Thymus (tissue), 11 donors: ENCODE measurements around the gene UGT1A6. TPM values are rescaled to one million over a fixed set of nuclear protein-coding genes. Genes with fewer than 3 reads are reported as not detected.

Source experiments
- DNase-seq, 9 donors: peaks; one replicate each; pipeline ENCODE4 v3.0.0-alpha.2; 2013; ENCODE audit warnings: low spot score in 9 of 9, low read depth in 6 of 9, missing footprints in 1 of 9
- H3K27ac ChIP-seq, 2 donors: one replicate each; pipeline ENCODE4 v1.5.1; 2013; ENCODE audit warnings: control low read depth in 1 of 2, low read depth in 1 of 2, low read length in 1 of 2, mild to moderate bottlenecking in 1 of 2, moderate library complexity in 1 of 2
- H3K27me3 ChIP-seq, 2 donors: one replicate each; pipeline ENCODE4 v1.5.1; 2013; ENCODE audit warnings: low read length in 1 of 2; ENCODE audit not compliant: control insufficient read depth in 2 of 2, insufficient read depth in 1 of 2
- H3K36me3 ChIP-seq, 2 donors: one replicate each; pipeline ENCODE4 v1.5.1; 2013; ENCODE audit warnings: low read length in 1 of 2, mild to moderate bottlenecking in 1 of 2, moderate library complexity in 1 of 2; ENCODE audit not compliant: control insufficient read depth in 2 of 2, insufficient read depth in 2 of 2
- H3K4me1 ChIP-seq, 2 donors: one replicate each; pipeline ENCODE4 v1.5.1; 2013; ENCODE audit warnings: low read length in 2 of 2; ENCODE audit not compliant: control insufficient read depth in 2 of 2, insufficient read depth in 2 of 2
- H3K4me3 ChIP-seq, 2 donors: one replicate each; pipeline ENCODE4 v1.5.1; 2013; ENCODE audit warnings: low read length in 2 of 2, control low read depth in 1 of 2, mild to moderate bottlenecking in 1 of 2
- H3K9me3 ChIP-seq, 2 donors: one replicate each; pipeline ENCODE4 v1.5.1; 2013; ENCODE audit warnings: low read length in 1 of 2, mild to moderate bottlenecking in 1 of 2; ENCODE audit not compliant: control insufficient read depth in 2 of 2, insufficient read depth in 1 of 2
- WGBS: extraction: QIAGEN DNeasy Blood & Tissue Kit; methylation state at CpG from one replicate; pipeline ENCODE4 v1.1.7; 2013; 5-methylcytosine and 5-hydroxymethylcytosine counted together
- polyA plus RNA-seq: library from polyadenylated mRNA; stranded (reverse); fragments of 200-250 nt; gene quantifications from one replicate; pipeline ENCODE4 v1.2.3, GENCODE V29; 2013
- total RNA-seq: library from RNA; stranded (reverse); fragments of 120-200 nt; gene quantifications from one replicate; pipeline ENCODE4 v1.2.4, GENCODE V29; 2013
- donor health status: healthy.

The UGT1A6 gene
- total and polyA plus RNA-seq, 2 donors: 1.1 to 4.5 TPM

- Histone ChIP-seq H3K27ac (no peak overlapping the region), H3K36me3 (no peaks in the 10 kb centered on the region), H3K4me1 (no peaks in the 10 kb centered on the region), H3K4me3 (no peak overlapping the region), H3K27me3 (no peaks in the 10 kb centered on the region), H3K9me3 (peaks cover 0 to 9% of the 10 kb centered on the region in 2 donors)
- WGBS: 94% methylated on average over 44 of the region's 44 CpGs
- no peak for DNase-seq
Observed at GRCh38 chr2:233754872-233755611, 62.4 kb downstream of the UGT1A6 start.

GRCh38 chr2:233756429-233757081, 63.9 kb downstream of the UGT1A6 start:
- no peaks in the 10 kb centered on the region for H3K4me1 ChIP-seq
- H3K9me3 ChIP-seq: no peaks in the 10 kb centered on the region
- no peaks in the 10 kb centered on the region for H3K27me3 ChIP-seq
- H3K4me3 ChIP-seq: no peak overlapping the region
- 91% methylated on average over 7 of the region's 7 CpGs for WGBS
- H3K36me3 ChIP-seq: no peaks in the 10 kb centered on the region
- no peak for DNase-seq
- H3K27ac ChIP-seq: no peak overlapping the region

- Histone ChIP-seq H3K4me3 (no peak overlapping the region), H3K36me3 (no peaks in the 10 kb centered on the region), H3K4me1 (no peaks in the 10 kb centered on the region), H3K9me3 (no peaks in the 10 kb centered on the region), H3K27ac (no peak overlapping the region), H3K27me3 (no peaks in the 10 kb centered on the region)
- no peak for DNase-seq
Observed at GRCh38 chr2:233758141-233758540, 65.5 kb downstream of the UGT1A6 start.

GRCh38 chr2:233758849-233759248, 66.2 kb downstream of the UGT1A6 start:
- Histone ChIP-seq H3K4me1 (no peaks in the 10 kb centered on the region), H3K27me3 (no peaks in the 10 kb centered on the region), H3K9me3 (no peaks in the 10 kb centered on the region), H3K36me3 (no peaks in the 10 kb centered on the region), H3K4me3 (no peak overlapping the region), H3K27ac (no peak overlapping the region)
- DNase-seq: no peak
- WGBS: 97% methylated on average over 2 of the region's 2 CpGs

- 97% methylated on average over 6 of the region's 6 CpGs for WGBS
Observed at GRCh38 chr2:233760043-233760442, 67.4 kb downstream of the UGT1A6 start, which contains the start of gene UGT1A1. Gene UGT1A1, plus strand, starts transcription at chr2:233760270. Its CDS starts 18 bp downstream, at chr2:233760288.

GRCh38 chr2:233761040-233761769, 68.5 kb downstream of the UGT1A6 start:
- Histone ChIP-seq H3K27me3 (no peaks in the 10 kb centered on the region), H3K9me3 (no peaks in the 10 kb centered on the region), H3K27ac (no peak overlapping the region), H3K36me3 (no peaks in the 10 kb centered on the region), H3K4me1 (no peaks in the 10 kb centered on the region), H3K4me3 (no peak overlapping the region)
- no peak for DNase-seq
- 91% methylated on average over 4 of the region's 4 CpGs for WGBS

More at GRCh38 chr2:233760043-233760442, 67.4 kb downstream of the UGT1A6 start, which contains the start of gene UGT1A1:
- H3K27me3 ChIP-seq: no peaks in the 10 kb centered on the region
- no peaks in the 10 kb centered on the region for H3K9me3 ChIP-seq
- no peaks in the 10 kb centered on the region for H3K36me3 ChIP-seq
- no peaks in the 10 kb centered on the region for H3K4me1 ChIP-seq
- DNase-seq: no peak
- no peak within 1 kb of the TSS for H3K27ac ChIP-seq
- H3K4me3 ChIP-seq: no peak within 1 kb of the TSS

GRCh38 chr2:233764264-233764663, 71.6 kb downstream of the UGT1A6 start:
- no peaks in the 10 kb centered on the region for H3K9me3 ChIP-seq
- H3K27me3 ChIP-seq: no peaks in the 10 kb centered on the region
- H3K27ac ChIP-seq: no peak overlapping the region
- no peaks in the 10 kb centered on the region for H3K4me1 ChIP-seq
- no peak overlapping the region for H3K4me3 ChIP-seq
- DNase-seq: no peak
- no peaks in the 10 kb centered on the region for H3K36me3 ChIP-seq
- WGBS: 93% methylated on average over 7 of the region's 7 CpGs

- 77% methylated on average over 3 of the region's 3 CpGs for WGBS
- H3K4me1 ChIP-seq: no peaks in the 10 kb centered on the region
- no peak for DNase-seq
- no peaks in the 10 kb centered on the region for H3K36me3 ChIP-seq
- no peaks in the 10 kb centered on the region for H3K27me3 ChIP-seq
- H3K9me3 ChIP-seq: no peaks in the 10 kb centered on the region
- no peak overlapping the region for H3K27ac ChIP-seq
- H3K4me3 ChIP-seq: no peak overlapping the region
Observed at GRCh38 chr2:233764761-233765160, 72.1 kb downstream of the UGT1A6 start.

GRCh38 chr2:233766416-233766815, 73.7 kb downstream of the UGT1A6 start:
- H3K4me3 ChIP-seq: no peak overlapping the region
- WGBS: 87% methylated on average over 4 of the region's 4 CpGs
- no peak for DNase-seq
- no peaks in the 10 kb centered on the region for H3K36me3 ChIP-seq
- no peak overlapping the region for H3K27ac ChIP-seq
- no peaks in the 10 kb centered on the region for H3K4me1 ChIP-seq
- H3K9me3 ChIP-seq: no peaks in the 10 kb centered on the region
- no peaks in the 10 kb centered on the region for H3K27me3 ChIP-seq
